ENCODE results near the gene RRM2.

The RRM2 gene

GRCh38 chr2:10174173-10174572 lies 51.6 kb downstream of the RRM2 start:
- DNase-seq, result no peak

GRCh38 chr2:10175441-10175840 lies 52.9 kb downstream of the RRM2 start:
- DNase-seq, result no peak

GRCh38 chr2:10178751-10179150 lies 56.2 kb downstream of the RRM2 start:
- DNase-seq, result no peak

- DNase-seq, result no peak
These were observed 56.9 kb downstream of the RRM2 start for GRCh38 chr2:10179422-10179821.

GRCh38 chr2:10180229-10180628 lies 57.7 kb downstream of the RRM2 start:
- DNase-seq, result no peak

Measured in kidney glomerular epithelial cell (primary cell).